Stimulated activated CD4-positive, alpha-beta T cell treated with anti-CD3 and anti-CD28 coated beads, Interleukin-1b, Interleukin-23, amount 100 ng/mL, for 24 hours (primary cell): ENCODE measurements around the gene LAPTM5.

Experiments
- DNase-seq, 4 experiments: peaks; one replicate each; pipeline ENCODE4 v3.0.0-alpha.2; 2020; ENCODE audit warnings: low read depth in 4 of 4, low spot score in 1 of 4

Gene LAPTM5

DNA sequence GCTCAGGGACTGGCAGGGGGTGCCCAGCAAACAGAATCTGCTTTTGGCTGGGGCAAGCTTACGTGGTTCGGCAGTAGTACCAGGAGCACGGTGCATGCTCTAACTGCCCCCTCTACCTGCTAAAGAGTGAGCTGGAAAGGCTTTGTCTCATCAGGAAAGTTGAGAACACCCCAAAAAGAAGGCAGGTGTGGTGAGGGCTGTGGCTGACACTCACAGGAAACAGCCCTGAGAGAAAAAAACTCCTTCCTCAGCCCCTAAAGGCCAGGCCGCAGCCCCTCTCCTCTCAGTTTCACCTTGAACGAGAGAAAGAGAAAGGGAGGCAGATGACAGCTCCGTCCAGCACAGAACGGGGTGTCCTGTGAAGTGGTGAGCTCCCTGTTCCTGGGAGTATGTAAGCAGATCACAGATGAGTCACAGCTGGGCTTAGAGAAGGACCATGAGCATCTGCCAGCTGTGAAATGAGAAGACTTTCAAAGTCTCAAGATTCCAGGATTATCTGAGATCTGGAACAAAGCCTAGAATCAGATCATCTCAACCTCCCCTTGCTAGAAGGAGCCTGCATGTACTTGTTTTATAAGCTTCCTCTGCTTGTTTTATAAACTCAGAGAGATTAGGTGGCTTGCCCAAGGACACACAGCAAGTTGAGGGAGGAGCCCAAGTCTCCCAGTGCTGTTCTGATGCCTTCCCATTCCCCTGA, 13.4 kb downstream of the LAPTM5 start:
- DNase-seq = no peak

DNA sequence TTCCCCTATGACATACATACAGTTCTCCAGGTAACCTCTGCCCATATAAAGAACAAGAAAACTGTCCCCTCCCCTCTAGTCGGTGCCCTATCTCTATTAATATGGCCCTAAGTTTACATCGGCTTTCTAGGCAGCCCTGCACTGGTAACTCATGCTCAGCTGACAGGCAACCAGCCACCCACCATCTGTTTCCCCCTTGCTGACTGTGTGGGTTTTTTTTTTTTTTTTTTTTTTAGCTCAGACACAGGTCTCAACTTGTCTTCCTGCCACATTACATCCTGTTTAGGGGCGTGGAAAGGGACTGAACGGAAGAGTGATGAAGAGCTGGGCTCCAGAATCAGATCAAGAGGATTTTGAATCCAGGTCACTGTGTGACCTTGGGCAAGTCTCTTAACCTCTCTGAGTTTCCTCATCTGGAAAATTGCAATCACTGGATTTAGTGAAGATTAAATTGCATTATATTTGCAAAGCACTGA, 14.0 kb downstream of the LAPTM5 start:
- DNase-seq = peak in 1 of 4 experiments; percentile 40

DNA sequence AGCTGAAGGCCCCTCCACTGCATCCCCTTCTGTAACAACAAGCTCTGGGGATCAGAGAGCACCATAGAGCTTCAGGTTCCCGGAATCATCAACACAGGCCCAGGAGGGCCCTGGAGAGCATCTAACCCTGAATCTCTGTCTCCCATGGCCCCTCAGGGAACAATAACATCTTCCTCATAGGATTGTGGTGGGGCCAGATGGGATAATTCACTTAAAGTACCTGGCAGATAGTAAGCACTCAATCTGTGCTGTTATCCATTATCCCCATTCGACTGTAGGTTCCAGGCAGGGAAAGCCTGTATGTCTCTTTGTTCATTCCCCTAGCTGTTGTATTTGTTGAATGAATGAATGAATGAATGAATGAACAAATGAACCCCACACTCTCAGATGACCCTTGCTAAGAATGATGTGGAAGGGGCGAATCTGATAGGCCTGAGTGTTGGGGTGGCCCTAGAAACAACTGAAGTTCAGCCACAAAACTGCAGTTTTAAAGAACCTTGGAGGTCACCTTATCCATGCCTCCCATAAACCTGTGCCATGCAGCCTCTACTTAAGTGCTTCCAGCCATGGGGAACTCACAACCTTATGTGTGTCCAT, 14.5 kb downstream of the LAPTM5 start:
- no peak for DNase-seq

DNA sequence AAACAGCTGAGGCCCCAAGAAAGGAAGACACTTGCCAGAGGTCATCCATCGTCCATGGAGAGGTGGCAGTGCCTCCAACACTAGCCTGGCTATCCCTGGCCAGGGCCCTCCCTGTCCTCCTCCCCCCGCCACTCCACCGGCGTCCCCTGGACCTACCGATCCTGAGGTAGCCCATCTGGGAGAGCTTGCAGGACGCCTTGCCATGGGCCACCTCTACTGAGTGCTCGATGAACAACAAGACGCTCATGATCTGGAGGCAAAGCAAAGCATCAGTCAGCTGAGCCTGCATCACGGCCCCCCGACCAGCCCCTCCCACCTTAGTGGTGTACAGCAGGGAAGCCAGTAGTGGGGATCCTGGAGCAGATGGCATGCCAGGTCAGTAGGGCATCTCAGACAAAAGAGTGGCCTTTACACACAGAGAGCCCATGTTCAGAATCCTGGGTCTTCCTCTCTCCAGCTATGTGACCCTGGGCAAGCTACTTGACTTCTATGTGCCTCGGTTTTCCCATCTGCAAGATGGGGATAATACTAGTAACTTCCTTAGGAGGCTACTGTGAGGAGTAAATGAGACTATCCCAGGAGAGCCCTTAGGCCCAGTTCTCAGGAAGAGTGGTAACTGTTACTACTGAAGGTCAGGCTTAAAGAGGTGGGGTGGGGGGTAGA, 15.1 kb downstream of the LAPTM5 start:
- DNase-seq = no peak

GRCh38 chr1:30741239-30741894, 16.2 kb downstream of the LAPTM5 start:
- no peak for DNase-seq

DNA sequence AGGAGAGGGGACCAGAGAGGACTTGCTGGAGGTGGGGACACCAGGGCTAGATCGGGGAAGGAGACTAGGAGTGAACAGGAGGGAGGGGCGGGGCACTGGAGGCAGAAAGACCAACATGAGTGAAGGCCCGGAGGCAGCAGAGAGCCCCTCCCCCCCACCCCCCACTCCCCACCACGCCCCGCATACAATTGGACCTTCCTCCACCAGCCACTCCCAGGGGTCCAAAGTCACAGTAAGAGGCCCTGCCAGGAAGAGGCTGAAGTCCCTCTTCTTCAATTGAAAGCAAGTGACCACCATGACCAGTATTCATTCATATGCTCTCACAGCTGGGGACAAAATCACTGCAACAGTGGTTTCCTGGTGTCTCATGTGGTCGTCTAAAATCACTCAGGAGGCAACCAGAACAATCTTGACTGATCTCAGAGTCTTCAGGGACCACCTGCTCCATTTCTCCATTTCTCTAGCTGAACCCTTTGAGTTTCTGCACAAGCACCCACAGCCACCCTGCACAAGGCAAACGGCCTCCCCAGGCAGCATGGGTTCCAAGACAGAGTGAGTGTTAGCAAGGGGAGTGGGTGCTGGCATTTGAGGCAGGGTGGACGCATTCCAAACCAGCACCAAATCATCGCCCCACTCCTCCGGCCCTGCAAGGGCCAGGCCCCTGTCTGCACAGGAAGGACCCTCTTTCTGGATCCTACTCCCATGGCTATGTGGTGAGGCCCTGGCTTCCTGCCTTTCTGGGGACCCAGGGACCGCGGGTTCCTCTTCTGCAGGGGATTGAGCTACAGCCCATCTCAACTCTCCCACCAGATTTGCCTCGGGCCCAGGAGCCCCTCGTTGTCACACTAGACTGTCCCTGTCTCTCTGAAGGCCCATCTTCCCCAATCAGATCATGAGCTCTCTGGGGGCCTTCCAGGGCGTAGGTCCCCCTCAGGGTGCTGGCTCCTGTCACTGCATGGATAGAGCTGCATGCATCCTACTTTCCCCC, 17.0 kb downstream of the LAPTM5 start:
- DNase-seq = no peak

- DNase-seq = no peak
Observed at GRCh38 chr1:30739601-30740000, 18.0 kb downstream of the LAPTM5 start.

- DNase-seq = no peak
Observed at GRCh38 chr1:30738715-30739559, 18.6 kb downstream of the LAPTM5 start.

- no peak for DNase-seq
Observed at GRCh38 chr1:30738040-30738714, 19.4 kb downstream of the LAPTM5 start.

- no peak for DNase-seq
Observed at GRCh38 chr1:30737357-30738039, 20.1 kb downstream of the LAPTM5 start.

GRCh38 chr1:30735668-30736498, 21.7 kb downstream of the LAPTM5 start:
- DNase-seq = no peak

DNA sequence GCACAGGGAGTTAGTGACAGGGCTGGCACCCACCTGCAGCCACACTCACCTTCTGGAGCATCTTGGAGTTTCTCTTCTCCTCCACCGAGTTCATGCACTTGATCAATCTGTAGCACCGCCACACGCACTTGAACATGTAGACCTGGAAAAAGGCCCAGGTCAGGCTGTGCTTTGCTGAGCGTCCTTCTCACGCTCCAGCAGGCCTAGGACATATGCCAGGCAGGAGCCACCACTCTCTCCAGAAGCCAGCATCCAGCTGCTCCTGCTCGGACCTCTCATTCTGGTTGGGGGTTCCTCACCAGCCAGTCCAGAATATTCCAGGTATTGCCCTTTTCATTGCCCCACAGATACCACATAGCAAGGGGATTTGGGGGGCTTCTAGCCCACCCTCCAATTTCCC, 22.4 kb downstream of the LAPTM5 start:
- no peak for DNase-seq

DNA sequence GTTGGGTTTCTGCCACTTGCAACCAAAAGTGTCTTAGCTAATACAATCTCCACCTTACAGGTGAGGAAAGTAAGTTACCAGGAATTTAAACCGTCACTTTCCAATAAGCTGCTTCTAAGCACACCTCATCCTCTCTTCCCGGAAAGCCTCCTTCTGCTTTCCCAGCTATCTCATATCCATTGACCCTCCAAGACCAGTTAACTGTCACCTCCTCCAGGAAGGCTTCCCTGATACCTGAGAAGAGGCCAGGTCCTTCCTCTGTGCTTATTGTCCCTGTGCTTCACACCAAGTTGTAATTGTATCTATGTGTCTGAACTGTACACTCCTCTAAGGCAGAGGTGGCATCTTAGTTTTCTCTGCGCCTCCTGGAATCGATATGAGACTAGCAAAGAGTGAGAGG, 23.0 kb downstream of the LAPTM5 start:
- no peak for DNase-seq

DNA sequence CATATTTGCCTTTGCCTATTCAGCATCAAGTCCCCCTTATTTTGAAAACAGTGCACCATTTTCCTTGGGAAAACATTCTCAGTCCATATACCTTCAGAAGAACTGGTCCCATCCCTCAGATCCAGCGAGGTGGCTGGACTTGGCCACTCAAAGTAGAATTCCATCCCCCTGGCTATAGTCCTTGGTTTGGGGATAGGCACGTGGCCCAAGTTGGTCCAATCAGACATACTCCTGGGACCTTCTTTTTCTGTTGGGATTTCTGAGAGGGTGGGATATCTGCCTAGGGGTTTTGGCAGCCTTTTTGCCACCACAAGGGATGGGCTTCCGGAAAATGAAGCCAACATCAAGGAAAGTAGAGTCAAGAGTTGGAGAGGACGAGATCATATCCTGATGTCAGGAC, 23.5 kb downstream of the LAPTM5 start:
- no peak for DNase-seq

DNA sequence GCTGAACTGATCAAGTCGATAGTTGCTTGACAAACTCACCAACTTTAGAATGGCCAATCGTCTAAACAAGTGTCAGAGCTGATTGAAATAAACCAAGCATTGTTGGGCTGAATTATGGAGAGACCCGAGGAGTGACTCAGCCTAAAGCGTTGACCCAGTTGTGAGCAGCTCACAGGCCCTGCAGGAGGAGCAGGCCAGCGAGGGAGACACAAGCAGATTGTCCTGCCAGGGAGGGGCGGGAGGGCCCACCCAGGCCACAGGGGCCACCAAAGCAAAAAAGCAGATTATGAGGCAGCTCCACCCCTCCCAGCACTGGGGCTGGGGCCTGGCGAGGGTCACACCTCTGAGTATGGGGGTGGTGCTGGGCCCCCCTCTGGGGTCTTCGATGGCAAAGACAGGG, 24.1 kb downstream of the LAPTM5 start:
- no peak for DNase-seq

DNA sequence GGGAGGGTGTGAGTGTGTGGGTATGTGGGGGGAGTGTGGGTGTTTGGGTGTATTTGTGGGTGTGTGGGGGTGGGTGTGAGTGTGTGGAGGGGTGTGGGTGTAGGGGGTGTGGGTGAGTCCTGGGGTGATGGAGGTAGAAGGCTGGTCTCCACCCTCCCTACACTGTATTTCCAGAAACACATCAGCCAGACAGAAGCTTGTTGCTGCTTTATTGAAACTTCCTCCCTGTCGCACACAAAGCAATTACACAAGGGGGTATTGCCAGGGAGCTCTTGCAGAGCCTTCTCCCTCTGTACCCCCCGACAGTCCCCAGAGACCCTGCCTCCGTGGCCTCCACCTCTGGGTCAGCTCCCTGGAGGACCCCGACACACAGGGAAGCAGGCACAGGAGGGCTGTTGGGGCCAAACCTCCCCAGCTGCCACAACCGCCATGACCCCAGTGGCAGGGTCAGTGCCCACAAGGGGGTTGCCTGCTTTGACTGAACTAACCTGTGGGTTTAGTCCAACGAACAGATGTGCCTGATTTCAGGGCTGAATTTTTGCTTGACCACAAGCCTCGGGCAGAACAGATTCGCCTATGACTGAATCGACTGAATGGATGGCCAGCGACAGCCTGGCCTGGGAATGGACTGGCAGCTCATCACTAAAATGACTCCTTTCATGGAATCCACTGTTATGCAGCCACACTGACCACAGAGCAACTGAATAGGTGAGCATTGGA, 25.1 kb downstream of the LAPTM5 start:
- DNase-seq = no peak

- DNase-seq = no peak
Observed at GRCh38 chr1:30731806-30732276, 25.7 kb downstream of the LAPTM5 start.
